Erythroblast (primary cell): ENCODE measurements around the gene ITPKB.

Experiments used
- GATA1 ChIP-seq: IDR thresholded peaks from 2 replicates; pipeline ENCODE4 v1.6.1; 2011; ENCODE audit warnings: low read depth, mild to moderate bottlenecking, control low read depth, low read length, moderate library complexity
- POLR2A ChIP-seq: IDR thresholded peaks from 2 replicates; pipeline ENCODE4 v1.6.1; 2011; ENCODE audit warnings: mild to moderate bottlenecking, low read length

DNA sequence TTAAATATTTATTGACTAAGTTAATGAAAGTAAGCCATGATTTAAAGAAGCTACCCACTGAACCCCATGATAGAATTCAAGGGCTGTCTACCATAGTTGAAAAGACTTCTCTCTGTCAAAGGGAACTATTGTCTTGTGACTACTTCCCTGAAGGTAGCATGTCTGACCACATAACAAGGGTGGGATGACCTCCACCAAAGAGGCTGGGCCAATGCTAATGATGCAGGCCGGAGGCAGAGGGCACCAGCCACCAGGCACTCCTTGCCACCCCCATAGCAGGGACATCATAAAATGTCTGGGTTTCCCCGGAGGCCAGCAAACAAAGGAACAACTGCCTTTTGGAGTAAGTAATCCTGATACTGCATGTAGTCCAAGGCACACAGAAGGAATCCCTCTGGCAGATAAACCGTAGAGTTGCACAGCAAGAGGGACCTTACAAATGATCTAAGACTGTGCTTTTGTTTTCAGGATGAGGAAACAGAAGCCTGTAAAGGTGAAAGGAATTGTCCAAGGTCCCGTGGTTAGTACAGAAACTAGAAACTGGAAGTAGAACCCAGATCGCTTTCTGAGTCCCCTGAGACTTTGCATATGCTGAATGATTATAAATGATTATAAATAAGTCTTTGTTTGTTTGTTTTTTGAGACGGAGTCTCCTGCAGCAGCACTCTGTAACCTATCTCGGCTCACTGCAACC lies 33.5 kb upstream of the ITPKB start:
- TF ChIP-seq POLR2A, result no peak
- no peak for TF ChIP-seq GATA1
